Activated CD4-positive, alpha-beta memory T cell treated with anti-CD3 and anti-CD28 coated beads for 36 hours (primary cell): Measurements from ENCODE around the gene GYS2. TPM values are rescaled to one million over a fixed set of nuclear protein-coding genes. Genes with fewer than 3 reads are reported as not detected.
A peak's percentile ranks its signal among the peaks of the same experiment; 100 is the strongest.

Experiments used
- CTCF ChIA-PET: fragments of 350-600 bp; sonication (Branson Sonifier 250); formaldehyde crosslinking; loops from one replicate; lab custom pipeline; 2021; ENCODE audit warnings: antibody characterized with exemption, inconsistent platforms; lab: Charles Lee
- POLR2A ChIA-PET: fragments of 350-600 bp; sonication (Branson Sonifier 250); formaldehyde crosslinking; loops from one replicate; lab custom pipeline; 2021; ENCODE audit warnings: antibody characterized with exemption; lab: Charles Lee
- DNase-seq: peaks from one replicate; pipeline ENCODE4 v3.0.0-alpha.2; 2020
- H3K27ac Mint-ChIP-seq: one replicate; pipeline ENCODE4 v1.8.0; 2021; ENCODE audit warnings: mixed read lengths
- H3K27me3 Mint-ChIP-seq: one replicate; pipeline ENCODE4 v1.8.0; 2021; ENCODE audit warnings: mixed read lengths
- H3K36me3 Mint-ChIP-seq: one replicate; pipeline ENCODE4 v1.8.0; 2021; ENCODE audit warnings: mixed read lengths
- H3K4me1 Mint-ChIP-seq: one replicate; pipeline ENCODE4 v1.8.0; 2021; ENCODE audit warnings: low read depth, mixed read lengths
- H3K4me3 Mint-ChIP-seq: one replicate; pipeline ENCODE4 v1.8.0; 2021; ENCODE audit warnings: mild to moderate bottlenecking, mixed read lengths
- H3K9me3 Mint-ChIP-seq: one replicate; pipeline ENCODE4 v1.8.0; 2021; ENCODE audit warnings: mixed read lengths
- intact Hi-C: fragments of 100-400 bp; cut with micrococcal nuclease; formaldehyde crosslinking; loops from one replicate; pipeline ENCODE4 v1.15.1; 2023
- total RNA-seq, 2 experiments: library from RNA; stranded (reverse); gene quantifications; one replicate each; pipeline ENCODE4 v1.2.3, GENCODE V29; 2021

The GYS2 gene
- total RNA-seq, 2 experiments from 2014 or later = not detected

- ChIA-PET CTCF (interaction anchor here (1.0 to 1.8 kb wide), 2 partner anchors 154 to 278 kb away, joined by 3 to 6 read pairs; no protein-coding TSS in a partner anchor), POLR2A (interaction anchor here (0.9 to 1.9 kb wide), 4 partner anchors 12 to 150 kb away, joined by 3 to 6 read pairs (median 4); partner anchors contain the start of gene LDHB)
- Mint-ChIP-seq H3K9me3 (peaks cover 4% of the 10 kb centered on the region), H3K4me1 (peaks cover 6% of the 10 kb centered on the region), H3K27me3 (peaks cover 26% of the 10 kb centered on the region), H3K4me3 (peak overlapping the region; percentile 73), H3K27ac (no peak overlapping the region), H3K36me3 (no peaks in the 10 kb centered on the region)
- intact Hi-C loops = loop anchor here (1.0 to 2.0 kb wide), 3 partner anchors 13 to 26 kb away; partner anchors contain the start of genes GOLT1B and RECQL
- no peak for DNase-seq
Measured at GRCh38 chr12:21526721-21527345, 77.8 kb downstream of the GYS2 start.

GRCh38 chr12:21526053-21526452 lies 78.6 kb downstream of the GYS2 start, which contains the start of gene SPX:
SPX (plus strand) TSS chr12:21526296; CDS start chr12:21526473, 177 bp downstream.
- POLR2A ChIA-PET = no interaction called here
- intact Hi-C loops = loop anchor here (2.0 kb wide), 1 partner anchor 17 kb away; no protein-coding TSS in a partner anchor
- peaks cover 4% of the 10 kb centered on the region for H3K9me3 Mint-ChIP-seq

GRCh38 chr12:21523148-21523547 lies 81.5 kb downstream of the GYS2 start:
- no peak for DNase-seq
- Mint-ChIP-seq H3K4me1 (peaks cover 4% of the 10 kb centered on the region), H3K4me3 (no peak overlapping the region), H3K36me3 (peaks cover 8% of the 10 kb centered on the region), H3K27ac (no peak overlapping the region), H3K27me3 (peaks cover 5% of the 10 kb centered on the region), H3K9me3 (peaks cover 4% of the 10 kb centered on the region)
- intact Hi-C loops = no loop called here
- CTCF ChIA-PET = no interaction called here
- POLR2A ChIA-PET = no interaction called here

More at GRCh38 chr12:21526053-21526452, 78.6 kb downstream of the GYS2 start, which contains the start of gene SPX:
- no peak for DNase-seq
- CTCF ChIA-PET = interaction anchor here (1.8 kb wide), 1 partner anchor 154 kb away, joined by 6 read pairs; no protein-coding TSS in a partner anchor
- peak within 1 kb of the TSS; percentile 73 for H3K4me3 Mint-ChIP-seq
- H3K4me1 Mint-ChIP-seq = peaks cover 6% of the 10 kb centered on the region
- H3K27me3 Mint-ChIP-seq = peaks cover 21% of the 10 kb centered on the region
- H3K36me3 Mint-ChIP-seq = no peaks in the 10 kb centered on the region
- H3K27ac Mint-ChIP-seq = no peak within 1 kb of the TSS

- intact Hi-C loops = no loop called here
- CTCF ChIA-PET = no interaction called here
- H3K27me3 Mint-ChIP-seq = peaks cover 1% of the 10 kb centered on the region
- DNase-seq = no peak
- no peak overlapping the region for H3K4me3 Mint-ChIP-seq
- POLR2A ChIA-PET = no interaction called here
- no peaks in the 10 kb centered on the region for H3K4me1 Mint-ChIP-seq
- peaks cover 4% of the 10 kb centered on the region for H3K9me3 Mint-ChIP-seq
- H3K36me3 Mint-ChIP-seq = peaks cover 11% of the 10 kb centered on the region
- H3K27ac Mint-ChIP-seq = no peak overlapping the region
Measured at GRCh38 chr12:21521541-21521940, 83.1 kb downstream of the GYS2 start.

GRCh38 chr12:21518451-21518850 lies 86.2 kb downstream of the GYS2 start:
- Mint-ChIP-seq H3K27me3 (no peaks in the 10 kb centered on the region), H3K4me3 (no peak overlapping the region), H3K4me1 (peaks cover 2% of the 10 kb centered on the region), H3K27ac (no peak overlapping the region), H3K9me3 (no peaks in the 10 kb centered on the region), H3K36me3 (peaks cover 23% of the 10 kb centered on the region)
- POLR2A ChIA-PET = interaction anchor here (0.8 kb wide), 1 partner anchor 10 kb away, joined by 3 read pairs; no protein-coding TSS in a partner anchor
- intact Hi-C loops = no loop called here
- CTCF ChIA-PET = interaction anchor here (0.6 to 0.9 kb wide), 2 partner anchors 9 to 77 kb away, joined by 3 to 5 read pairs; no protein-coding TSS in a partner anchor
- no peak for DNase-seq

- ChIA-PET CTCF (no interaction called here), POLR2A (no interaction called here)
- Mint-ChIP-seq H3K4me1 (peaks cover 2% of the 10 kb centered on the region), H3K36me3 (peaks cover 30% of the 10 kb centered on the region), H3K9me3 (no peaks in the 10 kb centered on the region), H3K27ac (no peak overlapping the region), H3K27me3 (no peaks in the 10 kb centered on the region), H3K4me3 (no peak overlapping the region)
- intact Hi-C loops = no loop called here
- no peak for DNase-seq
Measured at GRCh38 chr12:21516281-21516680, 88.4 kb downstream of the GYS2 start.

- Mint-ChIP-seq H3K27me3 (no peaks in the 10 kb centered on the region), H3K4me1 (peaks cover 34% of the 10 kb centered on the region), H3K36me3 (peaks cover 39% of the 10 kb centered on the region), H3K27ac (peak overlapping the region; percentile 53), H3K4me3 (no peak overlapping the region), H3K9me3 (no peaks in the 10 kb centered on the region)
- intact Hi-C loops = loop anchor here (1.0 to 2.0 kb wide), 2 partner anchors 8 to 17 kb away; partner anchors contain the start of genes GOLT1B, RECQL and SPX
- ChIA-PET POLR2A (no interaction called here), CTCF (interaction anchor here (1.7 kb wide), 1 partner anchor 170 kb away, joined by 3 read pairs; no protein-coding TSS in a partner anchor)
- DNase-seq = no peak
Measured at GRCh38 chr12:21509768-21510167, 94.9 kb downstream of the GYS2 start.

- Mint-ChIP-seq H3K4me3 (no peak overlapping the region), H3K27me3 (no peaks in the 10 kb centered on the region), H3K9me3 (no peaks in the 10 kb centered on the region), H3K36me3 (peaks cover 31% of the 10 kb centered on the region), H3K27ac (no peak overlapping the region), H3K4me1 (peaks cover 51% of the 10 kb centered on the region)
- intact Hi-C loops = loop anchor here (2.0 kb wide), 1 partner anchor 19 kb away; the partner anchor contains the start of gene SPX
- DNase-seq = no peak
- CTCF ChIA-PET = interaction anchor here (0.8 to 1.7 kb wide), 2 partner anchors 171 to 172 kb away, joined by 3 read pairs; no protein-coding TSS in a partner anchor
- POLR2A ChIA-PET = interaction anchor here (1.1 kb wide), 1 partner anchor 149 kb away, joined by 3 read pairs; the partner anchor contains the start of gene LDHB
Measured at GRCh38 chr12:21507849-21508248, 96.8 kb downstream of the GYS2 start.

- no peaks in the 10 kb centered on the region for H3K9me3 Mint-ChIP-seq
- no peaks in the 10 kb centered on the region for H3K27me3 Mint-ChIP-seq
- peaks cover 57% of the 10 kb centered on the region for H3K4me1 Mint-ChIP-seq
- no peak overlapping the region for H3K4me3 Mint-ChIP-seq
- CTCF ChIA-PET = interaction anchor here (1.2 kb wide), 1 partner anchor 174 kb away, joined by 6 read pairs; no protein-coding TSS in a partner anchor
- DNase-seq = no peak
- H3K27ac Mint-ChIP-seq = no peak overlapping the region
- intact Hi-C loops = no loop called here
- POLR2A ChIA-PET = interaction anchor here (1.5 kb wide), 1 partner anchor 12 kb away, joined by 3 read pairs; no protein-coding TSS in a partner anchor
- H3K36me3 Mint-ChIP-seq = peaks cover 27% of the 10 kb centered on the region
Measured at GRCh38 chr12:21505888-21506287, 98.8 kb downstream of the GYS2 start.

GRCh38 chr12:21502872-21503271 lies 101.8 kb downstream of the GYS2 start:
- CTCF ChIA-PET = no interaction called here
- Mint-ChIP-seq H3K36me3 (peaks cover 20% of the 10 kb centered on the region), H3K27ac (no peak overlapping the region), H3K9me3 (no peaks in the 10 kb centered on the region), H3K27me3 (no peaks in the 10 kb centered on the region), H3K4me3 (no peak overlapping the region), H3K4me1 (peaks cover 51% of the 10 kb centered on the region)
- DNase-seq = no peak
- POLR2A ChIA-PET = interaction anchor here (1.9 to 3.0 kb wide), 3 partner anchors 8 to 155 kb away, joined by 5 to 26 read pairs (median 16); partner anchors contain the start of genes LDHB and PYROXD1
- intact Hi-C loops = loop anchor here (5.0 kb wide), 1 partner anchor 1124 kb away; the partner anchor contains the start of gene ETNK1

- H3K9me3 Mint-ChIP-seq = no peaks in the 10 kb centered on the region
- ChIA-PET CTCF (interaction anchor here (1.4 kb wide), 1 partner anchor 178 kb away, joined by 9 read pairs; no protein-coding TSS in a partner anchor), POLR2A (interaction anchor here (1.0 to 3.0 kb wide), 6 partner anchors 9 to 178 kb away, joined by 3 to 26 read pairs (median 6); partner anchors contain the start of genes LDHB and PYROXD1)
- intact Hi-C loops = loop anchor here (5.0 kb wide), 1 partner anchor 1125 kb away; the partner anchor contains the start of gene ETNK1
- H3K36me3 Mint-ChIP-seq = peaks cover 25% of the 10 kb centered on the region
- H3K27ac Mint-ChIP-seq = no peak overlapping the region
- H3K4me3 Mint-ChIP-seq = no peak overlapping the region
- DNase-seq = peak; percentile 55
- H3K27me3 Mint-ChIP-seq = no peaks in the 10 kb centered on the region
- peaks cover 55% of the 10 kb centered on the region for H3K4me1 Mint-ChIP-seq
Measured at GRCh38 chr12:21502164-21502496, 102.5 kb downstream of the GYS2 start.
